GM12892 (cell line): ENCODE results near the gene JAK3.
"Not testable (repeated sequence)": the region's sequence is repeated elsewhere in the genome, so short reads cannot be mapped to it uniquely, and the experiment has no call there.

ENCODE experiments used
- DNase-seq: peaks from one replicate; pipeline ENCODE4 v3.0.0; 2011; ENCODE audit not compliant: insufficient read length
- FAIRE-seq: peaks from 2 replicates; lab custom pipeline; 2011; peaks lifted over from hg19 to GRCh38; lab: Jason Lieb, UNC
- POLR2A ChIP-seq: IDR thresholded peaks from 2 replicates; pipeline ENCODE4 v1.6.1; 2011; ENCODE audit warnings: low read depth, low read length, control low read depth
- POLR2AphosphoS5 ChIP-seq: IDR thresholded peaks from 2 replicates; pipeline ENCODE4 v1.6.1; 2011; ENCODE audit warnings: low read depth, low read length, control low read depth
- TAF1 ChIP-seq: IDR thresholded peaks from 2 replicates; pipeline ENCODE4 v1.6.1; 2011; ENCODE audit warnings: low read depth, mild to moderate bottlenecking, control low read depth, low read length, borderline replicate concordance

Gene JAK3

DNA sequence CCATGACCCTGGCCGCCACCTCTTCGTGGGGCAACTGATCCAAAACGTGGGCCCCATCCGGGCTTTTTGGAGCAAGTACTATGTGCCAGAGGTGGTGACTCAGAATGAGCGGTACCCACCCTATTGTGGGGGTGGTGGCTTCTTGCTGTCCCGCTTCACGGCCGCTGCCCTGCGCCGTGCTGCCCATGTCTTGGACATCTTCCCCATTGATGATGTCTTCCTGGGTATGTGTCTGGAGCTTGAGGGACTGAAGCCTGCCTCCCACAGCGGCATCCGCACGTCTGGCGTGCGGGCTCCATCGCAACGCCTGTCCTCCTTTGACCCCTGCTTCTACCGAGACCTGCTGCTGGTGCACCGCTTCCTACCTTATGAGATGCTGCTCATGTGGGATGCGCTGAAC, 36.1 kb downstream of the JAK3 start:
- FAIRE-seq = no peak
- no peak for TF ChIP-seq POLR2A
- TF ChIP-seq TAF1 = no peak
- TF ChIP-seq POLR2AphosphoS5 = no peak

DNA sequence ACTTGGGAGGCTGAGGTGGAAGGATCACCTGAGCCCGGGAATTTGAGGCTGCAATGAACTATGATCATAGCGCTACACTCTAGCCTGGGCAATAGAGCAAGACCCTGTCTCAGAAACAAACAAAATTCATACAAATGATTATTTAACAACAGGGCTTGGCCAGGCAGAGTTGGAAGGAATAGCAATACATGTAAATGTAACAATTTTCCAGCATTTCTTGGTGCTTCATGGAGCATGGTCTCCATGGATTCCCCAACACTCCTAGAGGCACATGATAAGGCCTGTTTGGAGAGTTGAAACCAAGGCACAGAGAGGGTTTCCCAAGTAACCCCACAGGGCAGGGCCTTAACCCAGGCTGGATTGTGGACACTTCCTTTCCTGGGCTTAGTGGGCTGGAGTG, 36.7 kb downstream of the JAK3 start:
- FAIRE-seq = no peak
- TF ChIP-seq TAF1 (no peak), POLR2AphosphoS5 (no peak), POLR2A (no peak)
- no peak for DNase-seq

More for the DNA sequence above, 36.1 kb downstream of the JAK3 start:
- no peak for DNase-seq

DNA sequence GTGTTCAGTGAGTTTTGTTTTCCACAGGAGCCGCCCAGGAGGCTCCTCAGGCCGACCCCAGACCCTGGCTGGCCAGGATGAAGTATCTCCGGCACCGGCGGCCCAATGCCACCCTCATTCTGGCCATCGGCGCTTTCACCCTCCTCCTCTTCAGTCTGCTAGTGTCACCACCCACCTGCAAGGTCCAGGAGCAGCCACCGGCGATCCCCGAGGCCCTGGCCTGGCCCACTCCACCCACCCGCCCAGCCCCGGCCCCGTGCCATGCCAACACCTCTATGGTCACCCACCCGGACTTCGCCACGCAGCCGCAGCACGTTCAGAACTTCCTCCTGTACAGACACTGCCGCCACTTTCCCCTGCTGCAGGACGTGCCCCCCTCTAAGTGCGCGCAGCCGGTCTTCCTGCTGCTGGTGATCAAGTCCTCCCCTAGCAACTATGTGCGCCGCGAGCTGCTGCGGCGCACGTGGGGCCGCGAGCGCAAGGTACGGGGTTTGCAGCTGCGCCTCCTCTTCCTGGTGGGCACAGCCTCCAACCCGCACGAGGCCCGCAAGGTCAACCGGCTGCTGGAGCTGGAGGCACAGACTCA, 40.0 kb downstream of the JAK3 start:
- FAIRE-seq (no peak), DNase-seq (no peak)
- TF ChIP-seq POLR2AphosphoS5 = no peak
- TF ChIP-seq TAF1 = no peak
- no peak for TF ChIP-seq POLR2A

DNA sequence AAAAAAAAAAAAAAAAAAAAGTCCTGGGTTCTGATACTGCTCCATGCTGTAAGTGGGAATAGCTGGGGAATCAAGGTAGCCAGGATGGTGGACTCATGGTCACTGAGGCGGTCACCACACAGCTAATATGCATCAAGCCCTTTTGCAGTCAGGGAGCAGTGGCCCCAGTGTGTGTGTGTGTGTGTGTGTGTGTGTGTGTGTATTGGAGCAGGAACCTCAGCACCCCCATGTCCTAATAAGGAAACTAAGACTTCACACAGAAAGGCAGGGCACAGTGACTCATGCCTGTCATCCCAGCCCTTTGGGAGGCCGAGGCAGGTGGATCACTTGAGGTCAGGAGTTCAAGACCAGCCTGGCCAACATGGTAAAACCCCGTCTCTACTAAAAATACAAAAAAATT, 40.8 kb downstream of the JAK3 start:
- TF ChIP-seq POLR2A (no peak), TAF1 (no peak), POLR2AphosphoS5 (no peak)
- no peak for DNase-seq
- no peak for FAIRE-seq

DNA sequence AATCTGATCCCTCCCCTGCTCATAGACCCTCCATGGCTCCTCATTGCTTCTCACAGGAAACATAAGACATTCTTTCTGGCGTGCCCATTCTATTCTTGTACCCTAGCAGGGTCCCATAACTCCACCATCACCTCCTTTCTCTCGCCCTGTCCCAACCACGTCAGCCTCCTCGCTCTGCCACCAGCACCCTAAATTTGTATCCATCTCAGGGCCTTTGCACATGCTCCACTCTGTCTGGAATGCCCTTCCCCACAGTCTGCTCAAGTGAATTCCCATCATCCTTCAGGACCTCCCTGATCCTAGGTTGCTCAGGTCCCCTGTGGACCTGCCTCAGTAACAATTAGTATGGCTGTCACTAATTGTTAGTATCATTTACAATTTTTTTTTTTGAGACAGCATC, 42.4 kb downstream of the JAK3 start:
- DNase-seq = no peak
- no peak for TF ChIP-seq POLR2AphosphoS5
- no peak for FAIRE-seq

DNA sequence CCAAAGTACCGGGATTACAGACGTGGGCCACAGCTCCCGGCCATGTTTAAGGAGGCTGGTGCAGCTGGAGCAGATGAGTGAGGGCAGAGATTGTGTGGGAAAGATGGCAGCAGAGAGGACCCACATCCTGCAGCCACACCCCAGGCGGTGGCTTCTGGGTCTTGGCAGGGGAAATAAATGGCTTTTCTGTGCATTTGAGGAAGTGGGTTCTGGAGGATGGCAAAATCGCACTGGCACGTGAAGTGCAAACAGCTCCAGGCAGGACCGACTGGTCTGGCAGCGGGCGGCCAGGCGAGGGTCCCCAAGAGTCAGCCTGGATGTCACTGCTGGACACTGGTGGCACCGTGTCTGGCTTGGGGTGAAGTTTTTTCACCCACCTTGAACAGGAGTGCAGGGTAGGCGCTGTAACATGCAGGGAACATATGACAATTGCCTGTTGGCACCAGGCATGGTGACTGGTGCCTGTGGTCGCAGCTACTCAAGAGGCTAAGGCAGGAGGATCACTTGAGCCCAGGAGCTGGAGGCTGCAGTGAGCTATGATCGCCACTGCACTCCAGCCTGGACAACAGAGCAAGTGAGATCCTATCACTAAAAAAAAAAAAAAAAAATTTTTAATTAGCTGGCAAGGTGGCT, 44.4 kb downstream of the JAK3 start:
- FAIRE-seq = no peak
- TF ChIP-seq POLR2A = no peak
- no peak for TF ChIP-seq TAF1
- TF ChIP-seq POLR2AphosphoS5 = no peak
- DNase-seq = no peak

DNA sequence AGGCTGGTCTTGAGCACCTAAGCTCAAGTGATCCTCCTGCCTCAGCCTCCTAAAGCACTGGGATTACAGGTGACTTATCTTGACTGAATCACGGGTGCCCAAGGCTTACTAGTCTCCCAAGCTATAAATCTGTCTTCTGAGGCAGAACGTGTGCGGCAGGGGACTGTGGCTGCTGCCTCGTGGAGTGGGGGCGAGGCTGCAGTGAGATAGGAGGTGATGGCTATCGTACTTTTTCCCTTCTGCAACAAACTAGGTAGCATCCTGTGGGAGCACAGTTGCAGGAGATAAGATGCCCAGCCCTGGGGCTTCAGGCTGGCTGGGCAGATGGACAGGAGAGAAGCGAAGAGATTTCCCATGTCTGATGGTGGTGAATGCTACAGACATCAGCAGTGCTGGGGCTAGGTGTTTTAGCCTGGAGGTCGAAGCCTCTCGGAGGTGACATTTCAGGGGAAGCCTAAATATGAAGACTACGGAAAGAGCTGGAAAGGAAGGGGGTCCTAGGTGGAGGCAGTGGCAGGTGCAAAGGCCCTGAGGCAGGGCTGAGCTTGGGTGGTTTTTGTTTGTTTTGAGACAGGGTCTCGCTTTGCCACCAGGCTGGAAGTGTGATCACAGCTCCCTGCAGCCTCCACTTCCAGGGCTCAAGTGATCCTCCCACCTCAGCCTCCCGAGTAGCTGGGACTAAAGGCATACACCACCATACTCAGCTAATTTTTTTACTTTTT, 45.5 kb downstream of the JAK3 start:
- DNase-seq = no peak
- FAIRE-seq = no peak
- TF ChIP-seq POLR2AphosphoS5 = no peak
- TF ChIP-seq TAF1 = no peak
- no peak for TF ChIP-seq POLR2A

DNA sequence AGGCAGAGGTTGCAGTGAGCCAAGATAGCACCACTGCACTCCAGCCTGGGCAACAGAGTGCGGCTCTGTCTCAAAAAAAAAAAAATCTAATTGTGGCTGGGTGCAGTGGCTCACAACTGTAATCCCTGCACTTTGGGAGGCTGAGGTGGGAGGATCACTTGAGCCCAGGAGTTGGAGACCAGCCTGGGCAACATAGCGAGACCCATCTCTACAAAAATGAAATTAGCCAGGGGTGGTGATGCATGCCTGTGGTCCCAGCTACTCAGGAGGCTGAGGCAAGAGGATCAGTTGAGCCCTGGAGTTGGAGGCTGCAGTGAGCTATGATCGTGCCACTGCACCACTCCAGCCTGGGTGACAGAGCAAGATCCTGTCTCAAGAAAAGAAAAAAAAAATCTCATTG, 49.2 kb downstream of the JAK3 start:
- not testable (repeated sequence) for DNase-seq, FAIRE-seq

DNA sequence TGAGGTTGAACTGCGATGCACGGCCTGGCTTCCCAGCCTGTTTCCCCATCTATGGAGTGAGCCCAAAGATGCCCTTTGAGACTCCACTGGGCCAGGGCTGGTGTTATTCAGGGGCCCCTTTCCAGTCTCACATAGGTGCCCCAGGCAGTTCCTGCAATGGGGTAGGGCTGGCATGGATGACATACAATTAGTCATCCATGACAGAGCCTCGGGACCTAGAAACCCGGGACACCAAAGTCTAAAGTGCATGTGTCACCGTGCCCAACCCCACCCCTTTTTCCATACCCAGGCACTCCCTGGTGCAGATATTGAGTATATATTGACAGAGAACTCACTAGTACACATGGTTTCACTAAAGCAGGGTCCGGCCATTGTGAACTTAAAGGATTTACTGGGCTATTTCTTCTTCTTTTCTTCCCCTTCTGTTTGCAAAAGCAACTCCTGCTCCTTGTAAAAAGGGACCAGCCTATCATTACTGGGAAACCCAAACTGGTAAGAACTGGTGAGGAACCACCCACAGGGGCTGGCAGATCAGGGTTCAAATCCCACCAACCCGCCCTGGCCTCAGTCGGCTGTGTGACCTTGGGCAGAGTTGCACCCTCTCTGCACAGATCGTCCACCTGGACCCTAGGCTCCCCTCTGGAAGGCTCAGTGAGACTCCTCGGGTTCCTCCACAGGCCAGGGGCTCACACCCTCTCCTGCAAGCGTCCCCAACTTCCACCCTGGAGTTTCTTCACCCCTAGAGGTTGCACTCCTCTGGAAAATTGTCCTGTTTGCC, 50.2 kb downstream of the JAK3 start:
- DNase-seq (no peak), FAIRE-seq (no peak)
- TF ChIP-seq TAF1 (no peak), POLR2AphosphoS5 (no peak), POLR2A (no peak)

DNA sequence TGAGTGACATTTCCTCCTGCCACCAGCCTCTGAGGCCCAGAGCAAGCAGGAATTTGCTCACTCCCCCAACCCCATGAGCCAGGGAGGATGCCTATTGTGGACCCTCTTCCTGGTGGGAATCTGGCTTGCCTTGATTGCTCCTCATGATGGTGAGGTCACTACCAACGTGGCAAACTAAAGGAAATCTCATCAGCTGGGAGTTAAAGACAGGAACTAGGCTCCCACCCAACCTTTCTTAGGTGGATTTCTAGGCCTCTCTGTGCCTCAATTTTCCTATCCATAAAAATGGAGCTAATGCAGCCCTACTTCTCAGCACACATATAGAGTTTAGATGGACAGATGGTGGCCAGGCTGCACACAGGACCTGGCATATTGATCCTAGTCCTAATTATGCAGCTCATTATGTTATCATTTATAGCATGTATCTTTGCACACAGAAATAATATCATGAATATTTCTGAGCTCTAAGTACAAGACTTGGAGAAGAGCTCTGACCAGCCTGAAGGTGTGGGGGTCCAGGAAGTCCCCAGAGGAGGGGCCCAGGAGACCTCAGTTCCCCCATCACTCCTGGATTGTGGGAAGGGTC, 50.9 kb downstream of the JAK3 start:
- TF ChIP-seq TAF1 = no peak
- no peak for TF ChIP-seq POLR2A
- TF ChIP-seq POLR2AphosphoS5 = no peak
- FAIRE-seq (no peak), DNase-seq (no peak)

DNA sequence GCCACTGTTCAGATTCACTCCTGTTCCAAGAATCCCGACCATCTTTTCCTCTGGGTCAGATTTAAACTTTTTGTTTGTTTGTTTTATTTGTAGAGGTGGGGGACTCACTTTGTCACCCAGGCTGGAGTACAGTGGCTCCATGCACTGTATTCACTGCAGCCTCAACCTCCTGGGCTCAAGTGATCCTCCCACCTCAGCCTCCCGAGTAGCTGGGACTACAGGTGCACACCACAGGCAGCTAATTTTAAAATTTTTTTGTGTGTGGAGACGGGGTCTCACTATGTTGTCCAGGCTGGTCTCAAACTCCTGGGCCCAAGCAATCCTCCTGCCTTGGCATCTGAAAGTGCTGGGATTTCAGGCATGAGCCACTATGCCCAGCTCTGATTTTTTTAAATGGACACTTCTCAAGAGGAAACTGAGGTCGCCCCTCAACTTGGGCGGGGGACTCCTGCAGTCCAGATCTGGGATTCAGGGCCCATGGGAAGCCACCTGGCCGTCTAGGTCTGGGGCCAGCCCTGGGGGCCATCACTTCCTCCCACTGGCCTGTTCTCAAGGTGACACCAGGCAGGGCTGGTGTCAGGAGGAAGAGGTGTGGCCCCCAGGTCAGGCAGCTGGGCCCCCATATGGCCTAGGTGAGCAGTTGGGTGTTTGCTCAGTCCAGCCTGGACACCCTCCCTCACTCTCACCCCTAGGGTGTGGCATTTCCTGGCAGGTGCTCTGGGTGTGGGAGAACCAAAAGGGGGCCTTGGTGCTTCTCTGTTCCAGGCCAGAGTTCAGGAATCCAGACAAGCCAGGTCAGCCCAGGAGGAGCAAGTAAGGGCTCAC, 51.6 kb downstream of the JAK3 start:
- TF ChIP-seq TAF1 = no peak
- TF ChIP-seq POLR2AphosphoS5 = no peak
- no peak for TF ChIP-seq POLR2A
- FAIRE-seq (no peak), DNase-seq (no peak)

DNA sequence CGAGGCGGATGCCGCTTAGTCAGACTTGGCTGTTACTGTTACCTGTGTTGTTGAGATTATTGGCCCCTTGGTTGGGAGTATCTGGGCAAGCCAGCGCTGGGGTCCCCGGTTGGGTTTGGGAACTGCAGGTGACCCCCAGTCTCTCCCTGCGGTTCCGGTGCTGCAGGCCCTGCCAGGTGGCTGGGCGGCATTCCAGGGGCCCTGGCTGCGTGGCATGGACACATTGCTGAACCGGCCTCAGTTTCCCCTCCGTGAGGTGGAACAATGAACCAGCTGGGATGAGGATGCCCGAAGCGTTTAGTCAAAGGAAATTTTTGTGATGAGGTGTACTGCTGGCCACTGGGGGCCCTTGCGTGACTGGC, 52.3 kb downstream of the JAK3 start:
- FAIRE-seq = no peak
- no peak for DNase-seq

More for the DNA sequence above, 52.3 kb downstream of the JAK3 start:
- TF ChIP-seq TAF1 (no peak), POLR2AphosphoS5 (no peak), POLR2A (no peak)
